Panc1 (cell line): ENCODE measurements around the gene BICD1.

Experiments used
- CTCF ChIP-seq: fragments of 450-650 bp; IDR thresholded peaks from 2 replicates; pipeline ENCODE4 v1.5.1; 2017; ENCODE audit warnings: mild to moderate bottlenecking
- POLR2AphosphoS5 ChIP-seq: IDR thresholded peaks from 2 replicates; pipeline ENCODE4 v1.6.1; 2012; ENCODE audit warnings: mild to moderate bottlenecking, low read depth, low read length, moderate library complexity

DNA sequence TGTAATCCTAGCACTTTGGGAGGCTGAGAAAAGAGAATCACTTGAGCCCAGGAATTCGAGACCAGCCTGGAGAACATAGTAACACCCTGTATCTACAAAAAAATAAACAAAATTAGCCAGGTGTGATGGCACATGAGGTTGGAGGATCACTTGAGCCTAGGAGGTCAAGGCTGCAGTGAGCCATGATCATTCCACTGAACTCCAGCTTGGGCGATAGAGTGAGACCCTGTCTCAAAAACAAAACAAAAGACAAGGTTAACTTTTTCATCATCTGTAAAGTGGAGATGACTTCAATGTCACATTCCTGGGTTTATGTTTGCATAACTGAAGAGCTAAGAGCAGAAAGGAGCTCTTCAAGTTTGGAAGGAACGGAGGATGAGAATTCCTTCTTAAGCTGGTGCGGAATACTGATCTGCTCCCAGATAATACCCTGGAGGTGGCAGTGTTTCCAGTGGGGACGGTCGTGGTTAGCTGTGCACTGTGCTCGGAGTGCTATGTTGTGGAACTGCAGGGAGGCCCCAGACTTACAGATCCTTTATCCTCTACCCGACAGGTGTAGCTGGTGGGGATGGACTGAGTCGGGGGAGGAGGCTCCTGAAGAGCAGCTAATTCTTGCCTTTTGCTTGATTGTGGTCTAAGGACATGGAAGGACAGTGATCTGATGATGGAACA is 22.5 kb upstream of the BICD1 start:
- TF ChIP-seq CTCF (no peak), POLR2AphosphoS5 (no peak)
